A673 (cell line): ENCODE data around the gene TSPAN4.

ENCODE experiments used
- CTCF ChIP-seq: fragments of 300-800, 200-600 bp; sonication (generic); conservative IDR thresholded peaks from 2 replicates; pipeline ENCODE4 v1.5.1; 2017; ENCODE audit warnings: low read depth, mild to moderate bottlenecking, antibody characterized with exemption, low read length, moderate library complexity, mixed read lengths
- EZH2 ChIP-seq: fragments of 200-600 bp; sonication (generic); IDR thresholded peaks from 2 replicates; pipeline ENCODE4 v1.6.1; 2017; ENCODE audit warnings: borderline replicate concordance, low read depth, mild to moderate bottlenecking, mixed read lengths, antibody characterized with exemption, low read length; ENCODE audit not compliant: poor library complexity, severe bottlenecking

DNA sequence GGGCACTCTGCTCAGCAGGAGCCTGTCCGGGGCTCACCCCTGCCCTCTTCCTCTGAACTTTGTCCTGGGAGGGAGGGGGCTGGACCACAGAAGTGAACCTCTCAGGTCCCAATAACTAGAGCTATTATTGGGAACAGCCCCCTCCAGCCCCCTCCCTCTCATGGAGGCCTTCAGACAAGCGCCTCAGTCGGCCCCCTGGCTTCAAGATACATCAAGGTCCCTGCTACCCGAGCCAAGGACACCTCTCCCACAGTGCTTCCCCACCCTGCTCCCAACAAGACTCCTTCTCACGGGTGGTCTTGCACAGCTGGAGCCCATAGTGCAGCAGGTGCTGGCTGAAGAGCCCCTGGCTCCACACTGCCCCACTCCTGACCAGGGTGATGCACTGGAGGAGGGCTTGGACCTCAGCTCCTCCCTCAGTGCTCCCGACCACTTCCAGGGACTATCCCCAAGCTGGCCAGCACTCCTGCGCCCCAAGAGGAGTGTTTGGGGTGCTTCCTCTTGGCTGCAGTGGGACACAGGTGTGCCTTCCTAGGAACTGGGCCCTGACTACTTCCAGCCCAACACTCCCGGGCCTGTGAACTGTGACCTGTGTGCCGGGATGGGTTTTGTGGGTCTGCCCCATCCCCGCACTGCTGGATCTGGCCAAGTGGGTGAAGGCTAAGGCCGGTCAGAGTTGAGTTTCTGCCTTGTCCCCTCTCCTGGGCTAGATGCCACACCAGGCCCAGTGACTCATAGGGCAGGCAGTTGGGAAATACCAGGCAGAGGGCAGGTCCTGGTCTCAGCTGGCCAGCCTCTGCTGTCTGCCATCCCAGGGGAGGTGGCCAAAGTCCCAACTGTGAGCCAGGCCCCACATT, 21.8 kb upstream of the TSPAN4 start:
- TF ChIP-seq CTCF (no peak), EZH2 (no peak)
